HG03457 (cell line): Measurements from ENCODE around the gene NGFR.

Experiments used
- ATAC-seq: cut with Tn5 transposase; IDR thresholded peaks from one replicate; pipeline ENCODE4 v1.9.1; 2021; ENCODE audit warnings: moderate number of reproducible peaks; ENCODE audit not compliant: unreplicated experiment

NGFR gene

DNA sequence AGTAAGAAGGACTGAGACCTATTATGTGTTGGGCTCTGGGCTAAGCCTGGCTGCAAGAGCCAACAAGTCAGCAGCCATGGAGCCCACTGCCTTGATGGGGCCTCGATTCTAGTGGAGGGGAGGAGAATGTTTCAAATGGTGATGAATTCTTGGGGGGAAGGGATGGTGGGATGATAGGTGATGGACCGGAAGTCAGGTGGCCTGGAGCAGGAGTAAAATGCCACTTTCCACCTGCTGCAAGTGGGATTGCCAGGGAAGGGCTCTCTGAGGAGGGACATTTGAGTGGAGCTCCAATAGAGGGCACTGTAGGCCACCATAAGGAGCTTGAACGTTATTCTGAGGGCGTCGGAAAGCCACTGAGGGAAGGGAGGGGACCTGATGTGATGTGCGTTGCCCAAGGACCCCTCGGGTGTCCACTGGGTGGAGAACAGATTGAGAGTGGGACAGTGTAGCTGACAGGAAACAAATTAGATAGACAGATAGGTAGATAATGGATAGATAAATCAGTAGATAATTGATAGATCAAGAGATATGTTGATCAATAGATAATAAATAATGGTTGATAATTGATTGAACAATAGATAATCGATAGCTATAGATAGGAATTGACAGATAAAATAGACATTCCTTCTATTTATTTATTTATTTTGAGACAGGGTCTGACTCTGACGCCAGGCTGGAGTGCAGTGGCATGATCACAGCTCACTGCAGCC is 62.4 kb downstream of the NGFR start:
- no peak for ATAC-seq
